K562 (cell line): ENCODE measurements around the gene OR10D3. TPM values are rescaled to one million over a fixed set of nuclear protein-coding genes. Genes with fewer than 3 reads are reported as not detected.
A peak's percentile ranks its signal among the peaks of the same experiment; 100 is the strongest.

Source experiments
- CHD7 ChIP-seq: fragments of 200-600 bp; sonication (generic); IDR thresholded peaks from one replicate; pipeline ENCODE4 v1.6.1; 2012; ENCODE audit warnings: mild to moderate bottlenecking, low read depth, low read length, inconsistent platforms
- CREB1 ChIP-seq, 2 experiments: sonication (generic) in 1 of 2; formaldehyde crosslinking in 1 of 2; IDR thresholded peaks; 2 replicates each; pipeline versions ENCODE4 v1.6.1 to v1.8.0; 2012 to 2022; ENCODE audit warnings: inconsistent platforms in 1 of 2, mild to moderate bottlenecking in 1 of 2, missing genetic modification reagents in 1 of 2, moderate library complexity in 1 of 2
- CSDE1 ChIP-seq, 2 experiments: fragments of 450-650 bp; IDR thresholded peaks; 2 replicates each; pipeline ENCODE4 v1.6.1; 2016; ENCODE audit warnings: mild to moderate bottlenecking in 1 of 2
- FOXA3 ChIP-seq, 2 experiments: fragments of 450-650 bp in 1 of 2; sonication (generic) in 1 of 2; formaldehyde crosslinking; IDR thresholded peaks in 1 of 2; conservative IDR thresholded peaks in 1 of 2; 2 replicates each; pipeline versions ENCODE4 v1.4.0 to v1.8.0; 2020 to 2022; ENCODE audit warnings: mild to moderate bottlenecking in 2 of 2, missing genetic modification reagents in 1 of 2
- RBM39 ChIP-seq: fragments of 200-400 bp; formaldehyde crosslinking; optimal IDR thresholded peaks from 2 replicates; pipeline ENCODE3; 2018; ENCODE audit warnings: low read depth, low read length
- polyA plus RNA-seq, 8 experiments: library from polyadenylated mRNA; depleted of rRNA in 4 of 8; stranded (reverse) in 5 of 8; unstranded in 3 of 8; fragments of >200 nt; fragmentation: Nextera tagmentation in 2 of 8; fragmentation: Illumina TruSeq in 1 of 8; extraction: Ambion mirVana in 2 of 8; extraction: Trizol in 1 of 8; gene quantifications; 2 replicates each; pipeline versions ENCODE4 v1.2.1 to v1.2.3, GENCODE V29; 2011 to 2014; ENCODE audit warnings: inconsistent platforms in 1 of 8, missing spikeins in 1 of 8
- total RNA-seq, 7 experiments: library from RNA; depleted of rRNA in 6 of 7; stranded (reverse); fragments of >200 nt in 6 of 7; fragmentation: Illumina TruSeq in 2 of 7; extraction: Trizol in 2 of 7; gene quantifications; 2 replicates each; pipeline versions ENCODE4 v1.2.1 to v1.2.3, GENCODE V29; 2011 to 2021; ENCODE audit warnings: low replicate concordance in 1 of 7
- TF ChIP-seq, protein P1 (sequence below), 2 experiments: fragments of 450-650 bp; IDR thresholded peaks; 2 replicates each; pipeline ENCODE4 v1.6.1; 2016; ENCODE audit warnings: mild to moderate bottlenecking in 2 of 2, borderline replicate concordance in 1 of 2, low read depth in 1 of 2, moderate library complexity in 1 of 2

OR10D3 gene
- total and polyA plus RNA-seq, 9 of the 15 experiments (the other 6 are each of a cell fraction or from before 2014, with no cell fraction given), result 0.07 to 2.9 (median 0.80) TPM; not detected in 1

GRCh38 chr11:124207102-124207792 lies 24.1 kb downstream of the OR10D3 start (continued):
- TF ChIP-seq CHD7 (no peak), RBM39 (no peak), CSDE1 (IDR thresholded peaks at IDR 0.05) (no peak), FOXA3 (CRISPR knock-in tag; conservative IDR thresholded peaks at IDR 0.05 in 1 of 2, IDR thresholded peaks at IDR 0.05 in 1 of 2) (0 out of 4 replicates have a peak, but pooled peaks of 1 of the 2 experiments have one; percentile 19), CREB1 (IDR thresholded peaks at IDR 0.05) (peak; percentile 67; the same call in 1 of the 2 replicates), CREB1 (CRISPR knock-in tag; IDR thresholded peaks at IDR 0.05) (peak; percentile 26; the same call in 1 of the 2 replicates)
- TF ChIP-seq, protein P1, sequence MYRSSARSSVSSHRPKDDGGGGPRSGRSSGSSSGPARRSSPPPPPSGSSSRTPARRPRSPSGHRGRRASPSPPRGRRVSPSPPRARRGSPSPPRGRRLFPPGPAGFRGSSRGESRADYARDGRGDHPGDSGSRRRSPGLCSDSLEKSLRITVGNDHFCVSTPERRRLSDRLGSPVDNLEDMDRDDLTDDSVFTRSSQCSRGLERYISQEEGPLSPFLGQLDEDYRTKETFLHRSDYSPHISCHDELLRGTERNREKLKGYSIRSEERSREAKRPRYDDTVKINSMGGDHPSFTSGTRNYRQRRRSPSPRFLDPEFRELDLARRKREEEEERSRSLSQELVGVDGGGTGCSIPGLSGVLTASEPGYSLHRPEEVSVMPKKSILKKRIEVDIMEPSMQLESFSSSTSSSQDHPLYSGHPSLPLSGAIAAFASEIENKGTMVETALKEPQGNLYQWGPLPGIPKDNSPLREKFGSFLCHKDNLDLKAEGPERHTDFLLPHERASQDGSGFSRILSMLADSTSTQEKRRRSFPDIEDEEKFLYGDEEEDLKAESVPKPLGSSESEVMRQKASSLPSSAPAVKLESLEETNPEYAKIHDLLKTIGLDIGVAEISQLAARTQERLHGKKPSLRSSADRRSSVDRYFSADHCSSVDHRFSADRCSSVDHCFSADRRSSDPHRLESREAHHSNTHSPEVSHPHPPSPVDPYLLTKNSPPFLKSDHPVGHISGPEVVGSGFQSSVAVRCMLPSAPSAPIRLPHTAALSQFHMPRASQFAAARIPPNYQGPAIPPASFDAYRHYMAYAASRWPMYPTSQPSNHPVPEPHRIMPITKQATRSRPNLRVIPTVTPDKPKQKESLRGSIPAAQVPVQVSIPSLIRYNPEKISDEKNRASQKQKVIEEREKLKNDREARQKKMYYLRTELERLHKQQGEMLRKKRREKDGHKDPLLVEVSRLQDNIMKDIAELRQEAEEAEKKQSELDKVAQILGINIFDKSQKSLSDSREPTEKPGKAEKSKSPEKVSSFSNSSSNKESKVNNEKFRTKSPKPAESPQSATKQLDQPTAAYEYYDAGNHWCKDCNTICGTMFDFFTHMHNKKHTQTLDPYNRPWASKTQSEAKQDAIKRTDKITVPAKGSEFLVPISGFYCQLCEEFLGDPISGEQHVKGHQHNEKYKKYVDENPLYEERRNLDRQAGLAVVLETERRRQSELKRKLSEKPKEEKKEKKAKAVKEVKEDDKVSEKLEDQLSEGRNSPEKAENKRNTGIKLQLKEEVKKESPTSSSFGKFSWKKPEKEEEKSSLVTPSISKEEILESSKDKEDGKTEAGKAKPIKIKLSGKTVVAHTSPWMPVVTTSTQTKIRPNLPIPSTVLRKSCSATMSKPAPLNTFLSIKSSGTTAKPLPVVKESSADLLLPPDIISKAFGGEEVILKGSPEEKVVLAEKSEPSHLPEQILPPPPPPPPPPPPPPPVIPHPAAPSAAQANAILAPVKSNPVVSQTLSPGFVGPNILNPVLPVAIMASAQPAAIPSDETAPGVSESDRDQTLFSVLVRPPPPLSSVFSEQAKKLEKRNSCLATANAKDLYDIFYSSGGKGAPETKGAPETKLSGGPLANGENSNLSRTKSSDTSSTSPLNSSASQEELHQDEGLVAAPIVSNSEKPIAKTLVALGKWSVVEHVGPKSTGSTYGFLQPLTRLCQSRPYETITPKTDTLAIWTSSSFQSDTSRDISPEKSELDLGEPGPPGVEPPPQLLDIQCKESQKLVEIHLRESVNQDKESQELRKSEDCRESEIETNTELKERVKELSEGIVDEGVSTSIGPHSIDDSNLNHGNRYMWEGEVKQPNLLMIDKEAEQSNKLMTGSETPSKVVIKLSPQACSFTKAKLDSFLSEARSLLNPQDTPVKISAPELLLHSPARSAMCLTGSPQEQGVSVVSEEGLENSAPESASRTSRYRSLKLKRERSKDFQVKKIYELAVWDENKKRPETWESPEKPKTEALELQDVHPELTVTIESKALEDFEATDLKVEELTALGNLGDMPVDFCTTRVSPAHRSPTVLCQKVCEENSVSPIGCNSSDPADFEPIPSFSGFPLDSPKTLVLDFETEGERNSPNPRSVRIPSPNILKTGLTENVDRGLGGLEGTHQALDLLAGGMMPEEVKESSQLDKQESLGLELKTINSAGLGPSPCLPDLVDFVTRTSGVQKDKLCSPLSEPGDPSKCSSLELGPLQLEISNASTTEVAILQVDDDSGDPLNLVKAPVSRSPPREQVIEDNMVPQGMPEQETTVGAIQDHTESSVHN (IDR thresholded peaks at IDR 0.05; ENCODE audit: borderline replicate concordance in 1 of 2, low read depth in 1 of 2), result peak in 1 of 2 experiments; percentile 69; a peak in 2 of 4 replicates
